Stimulated activated CD8-positive, alpha-beta memory T cell treated with anti-CD3 and anti-CD28 coated beads, Interleukin-12 subunit alpha, Interleukin-12 subunit beta, amount 100 ng/mL, for 24 hours (primary cell): ENCODE data around the gene GPR156.

Experiments used
- DNase-seq: peaks from one replicate; pipeline ENCODE4 v3.0.0-alpha.2; 2020; ENCODE audit errors: extremely low read depth

GPR156 gene

DNA sequence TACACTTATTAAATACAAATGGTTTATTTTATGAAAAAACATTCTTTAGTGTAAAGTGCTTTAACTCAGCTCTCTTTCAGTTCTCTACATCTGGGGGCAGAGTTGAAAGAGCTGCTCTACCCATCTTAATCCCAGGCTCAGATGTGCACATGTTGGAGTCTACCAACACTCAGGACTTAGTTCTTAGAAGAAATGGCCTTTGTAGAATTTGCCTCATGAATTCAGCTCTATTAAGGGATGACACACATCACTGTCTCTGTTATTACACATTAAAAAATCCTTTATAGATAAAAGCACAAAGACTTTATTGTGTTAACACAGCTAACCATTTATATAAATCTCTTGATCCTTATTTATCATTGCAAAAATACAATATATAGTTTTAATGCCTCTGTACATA lies 159.0 kb downstream of the GPR156 start:
- no peak for DNase-seq

GRCh38 chr3:120119846-120120510 lies 165.0 kb downstream of the GPR156 start:
- DNase-seq = no peak
